Thoracic aorta (tissue), 2 donors: ENCODE measurements around the gene TUBD1. TPM values are rescaled to one million over a fixed set of nuclear protein-coding genes. Genes with fewer than 3 reads are reported as not detected.
"Not testable (repeated sequence)": the region's sequence is repeated elsewhere in the genome, so short reads cannot be mapped to it uniquely, and the experiment has no call there.

ENCODE experiments used
- ATAC-seq: fragments of 150-250 bp; one replicate; pipeline ENCODE4 v1.8.0; 2017; ENCODE audit warnings: low read depth; ENCODE audit not compliant: insufficient number of reproducible peaks, low FRiP score
- DNase-seq: peaks from one replicate; pipeline ENCODE4 v3.0.0-alpha.2; 2020; ENCODE audit warnings: low spot score
- H3K27ac ChIP-seq, 2 donors: fragments of 200-600 bp; sonication (generic); 1 replicate in 1 of 2; 2 replicates in 1 of 2; pipeline ENCODE4 v1.5.1; 2016; ENCODE audit warnings: mild to moderate bottlenecking in 2 of 2, moderate library complexity in 2 of 2
- H3K27me3 ChIP-seq: fragments of 200-600 bp; sonication (generic); replicated peaks from 2 replicates; pipeline ENCODE4 v1.6.0; 2016; ENCODE audit warnings: mild to moderate bottlenecking; ENCODE audit not compliant: insufficient read depth
- H3K36me3 ChIP-seq: fragments of 200-600 bp; sonication (generic); one replicate; pipeline ENCODE4 v1.5.1; 2016
- H3K4me1 ChIP-seq, 2 donors: fragments of 200-600 bp; sonication (generic); 1 replicate in 1 of 2; 2 replicates in 1 of 2; pipeline versions ENCODE4 v1.5.1 to v1.6.0; 2016; ENCODE audit warnings: low read depth in 2 of 2, mild to moderate bottlenecking in 1 of 2; ENCODE audit not compliant: control insufficient read depth in 1 of 2
- H3K4me3 ChIP-seq: fragments of 200-600 bp; sonication (generic); 2 replicates; pipeline ENCODE4 v1.5.1; 2016; ENCODE audit warnings: mild to moderate bottlenecking
- H3K9me3 ChIP-seq: fragments of 200-600 bp; sonication (generic); 2 replicates; pipeline ENCODE4 v1.5.1; 2016
- CTCF ChIP-seq: fragments of 200-600 bp; sonication (generic); IDR thresholded peaks from one replicate; pipeline ENCODE4 v1.5.1; 2019; ENCODE audit warnings: antibody characterized with exemption
- total RNA-seq, 2 donors: library from RNA; depleted of rRNA; stranded (reverse); fragments of >200 nt; gene quantifications; one replicate each; pipeline versions ENCODE4 v1.1.0 to v1.2.3, GENCODE V29; 2016

The TUBD1 gene
- total RNA-seq, 2 donors from 2014 or later = 11.0 to 28.0 TPM

- no peaks in the 10 kb centered on the region for H3K36me3 ChIP-seq
- ATAC-seq = no peak
- H3K4me1 ChIP-seq = peaks cover 34 to 66% of the 10 kb centered on the region in 2 donors
- no peaks in the 10 kb centered on the region for H3K9me3 ChIP-seq
- peak overlapping the region; percentile 78 to 86 for H3K27ac ChIP-seq
- no peak for TF ChIP-seq CTCF
- no peak for DNase-seq
- no peaks in the 10 kb centered on the region for H3K27me3 ChIP-seq
- H3K4me3 ChIP-seq = peak overlapping the region; percentile 43
These were observed 46.2 kb downstream of the TUBD1 start for GRCh38 chr17:59846394-59847165.

GRCh38 chr17:59845595-59846393 lies 46.9 kb downstream of the TUBD1 start:
- no peak for DNase-seq

GRCh38 chr17:59844884-59845594 lies 47.7 kb downstream of the TUBD1 start:
- no peak for TF ChIP-seq CTCF
- Histone ChIP-seq H3K4me1 (peaks cover 30 to 60% of the 10 kb centered on the region in 2 donors), H3K36me3 (no peaks in the 10 kb centered on the region), H3K9me3 (no peaks in the 10 kb centered on the region), H3K4me3 (no peak overlapping the region), H3K27ac (peak overlapping the region; percentile 78 to 86), H3K27me3 (no peaks in the 10 kb centered on the region)
- no peak for DNase-seq
- ATAC-seq = no peak

More at GRCh38 chr17:59845595-59846393, 46.9 kb downstream of the TUBD1 start:
- Histone ChIP-seq H3K4me3 (peak overlapping the region; percentile 43), H3K27ac (peak overlapping the region; percentile 78 to 86), H3K36me3 (no peaks in the 10 kb centered on the region), H3K27me3 (no peaks in the 10 kb centered on the region), H3K9me3 (no peaks in the 10 kb centered on the region), H3K4me1 (peaks cover 30 to 60% of the 10 kb centered on the region in 2 donors)
- no peak for TF ChIP-seq CTCF
- ATAC-seq = no peak

GRCh38 chr17:59842901-59843652 lies 49.7 kb downstream of the TUBD1 start:
- DNase-seq = no peak
- peak overlapping the region; percentile 89 to 98 for H3K27ac ChIP-seq
- peak; percentile 25 for ATAC-seq
- H3K4me3 ChIP-seq = no peak overlapping the region
- no peaks in the 10 kb centered on the region for H3K36me3 ChIP-seq
- H3K4me1 ChIP-seq = peaks cover 30 to 58% of the 10 kb centered on the region in 2 donors
- no peaks in the 10 kb centered on the region for H3K27me3 ChIP-seq
- TF ChIP-seq CTCF = no peak
- H3K9me3 ChIP-seq = no peaks in the 10 kb centered on the region

GRCh38 chr17:59841882-59842263 lies 50.9 kb downstream of the TUBD1 start:
- Histone ChIP-seq H3K27ac (peak overlapping the region; percentile 89 to 98), H3K4me3 (peak overlapping the region; percentile 77), H3K4me1 (peaks cover 22 to 49% of the 10 kb centered on the region in 2 donors)
- DNase-seq, H3K27me3 ChIP-seq, H3K9me3 ChIP-seq, ATAC-seq, H3K36me3 ChIP-seq: not testable (repeated sequence)

GRCh38 chr17:59841091-59841881 lies 51.5 kb downstream of the TUBD1 start:
- Histone ChIP-seq H3K4me3 (peak overlapping the region; percentile 77), H3K27ac (peak overlapping the region; percentile 89 to 98), H3K4me1 (peaks cover 19 to 49% of the 10 kb centered on the region in 2 donors)
- not testable (repeated sequence) for ATAC-seq, H3K9me3 ChIP-seq, DNase-seq, H3K36me3 ChIP-seq, H3K27me3 ChIP-seq
